Right atrium auricular region (tissue), 2 donors: Measurements from ENCODE around the gene ARID4B. TPM values are rescaled to one million over a fixed set of nuclear protein-coding genes. Genes with fewer than 3 reads are reported as not detected.
"Not testable (repeated sequence)": the region's sequence is repeated elsewhere in the genome, so short reads cannot be mapped to it uniquely, and the experiment has no call there.

Experiments
- DNase-seq: peaks from one replicate; pipeline ENCODE4 v3.0.0-alpha.2; 2019; ENCODE audit warnings: low spot score
- H3K27ac ChIP-seq, 2 donors: fragments of 200-600 bp; sonication (generic); 1 replicate in 1 of 2; 2 replicates in 1 of 2; pipeline ENCODE4 v1.5.1; 2016 to 2019
- H3K27me3 ChIP-seq, 2 donors: fragments of 200-600 bp; sonication (generic); one replicate each; pipeline versions ENCODE4 v1.5.1 to v1.6.0; 2017 to 2019
- H3K36me3 ChIP-seq: fragments of 200-600 bp; sonication (generic); one replicate; pipeline ENCODE4 v1.5.1; 2016
- H3K4me1 ChIP-seq, 2 donors: fragments of 200-600 bp; sonication (generic); one replicate each; pipeline versions ENCODE4 v1.5.1 to v1.6.0; 2017 to 2019
- H3K4me3 ChIP-seq, 2 donors: fragments of 200-600 bp; sonication (generic); 1 replicate in 1 of 2; 2 replicates in 1 of 2; pipeline ENCODE4 v1.5.1; 2017 to 2019; ENCODE audit warnings: mild to moderate bottlenecking in 1 of 2, moderate library complexity in 1 of 2
- H3K9me3 ChIP-seq, 2 donors: fragments of 200-600 bp; sonication (generic); one replicate each; pipeline ENCODE4 v1.5.1; 2019
- CTCF ChIP-seq, 2 donors: fragments of 200-600 bp; sonication (generic); IDR thresholded peaks; one replicate each; pipeline ENCODE4 v1.5.1; 2019; ENCODE audit warnings: antibody characterized with exemption in 2 of 2
- total RNA-seq, 2 donors: library from RNA; depleted of rRNA; stranded (reverse); fragments of >200 nt; gene quantifications; one replicate each; pipeline ENCODE4 v1.1.0, GENCODE V29; 2016

The ARID4B gene
- total RNA-seq, 2 donors from 2014 or later = 15.9 to 16.1 TPM

- no peak for TF ChIP-seq CTCF (IDR thresholded peaks at IDR 0.05)
- H3K36me3 ChIP-seq = no peaks in the 10 kb centered on the region
- no peak for DNase-seq
- H3K4me1 ChIP-seq = peaks cover 0 to 11% of the 10 kb centered on the region in 2 donors
- H3K4me3 ChIP-seq = no peak overlapping the region
- H3K27me3 ChIP-seq = no peaks in the 10 kb centered on the region
- no peaks in the 10 kb centered on the region for H3K9me3 ChIP-seq
- H3K27ac ChIP-seq = no peak overlapping the region
Observed at GRCh38 chr1:235289859-235290739, 37.9 kb downstream of the ARID4B start.

- no peak overlapping the region for H3K27ac ChIP-seq
- no peaks in the 10 kb centered on the region for H3K27me3 ChIP-seq
- TF ChIP-seq CTCF (IDR thresholded peaks at IDR 0.05) = no peak
- peaks cover 0 to 14% of the 10 kb centered on the region in 2 donors for H3K4me1 ChIP-seq
- no peak overlapping the region for H3K4me3 ChIP-seq
- H3K9me3 ChIP-seq = no peaks in the 10 kb centered on the region
- H3K36me3 ChIP-seq = no peaks in the 10 kb centered on the region
- DNase-seq = no peak
Observed at GRCh38 chr1:235287208-235287882, 40.6 kb downstream of the ARID4B start.

- Histone ChIP-seq H3K36me3 (no peaks in the 10 kb centered on the region), H3K27ac (no peak overlapping the region), H3K4me1 (peaks cover 0 to 14% of the 10 kb centered on the region in 2 donors), H3K27me3 (no peaks in the 10 kb centered on the region), H3K4me3 (no peak overlapping the region), H3K9me3 (no peaks in the 10 kb centered on the region)
- no peak for DNase-seq
- TF ChIP-seq CTCF (IDR thresholded peaks at IDR 0.05) = no peak
Observed at GRCh38 chr1:235286667-235287066, 41.3 kb downstream of the ARID4B start.

GRCh38 chr1:235284231-235284769 lies 43.7 kb downstream of the ARID4B start:
- H3K4me1 ChIP-seq = peaks cover 0 to 14% of the 10 kb centered on the region in 2 donors
- no peaks in the 10 kb centered on the region for H3K9me3 ChIP-seq
- H3K36me3 ChIP-seq = no peaks in the 10 kb centered on the region
- TF ChIP-seq CTCF (IDR thresholded peaks at IDR 0.05) = no peak
- no peak for DNase-seq
- H3K27me3 ChIP-seq = no peaks in the 10 kb centered on the region
- H3K4me3 ChIP-seq = no peak overlapping the region
- H3K27ac ChIP-seq = no peak overlapping the region

- H3K36me3 ChIP-seq, H3K27me3 ChIP-seq, DNase-seq, H3K9me3 ChIP-seq, H3K27ac ChIP-seq, H3K4me3 ChIP-seq: not testable (repeated sequence)
- H3K4me1 ChIP-seq = peaks cover 0 to 17% of the 10 kb centered on the region in 2 donors
Observed at GRCh38 chr1:235283636-235284035, 44.3 kb downstream of the ARID4B start.

GRCh38 chr1:235280467-235280866 lies 47.5 kb downstream of the ARID4B start:
- no peaks in the 10 kb centered on the region for H3K27me3 ChIP-seq
- H3K4me1 ChIP-seq = peaks cover 0 to 13% of the 10 kb centered on the region in 2 donors
- no peak overlapping the region for H3K27ac ChIP-seq
- no peaks in the 10 kb centered on the region for H3K36me3 ChIP-seq
- H3K9me3 ChIP-seq = no peaks in the 10 kb centered on the region
- no peak overlapping the region for H3K4me3 ChIP-seq
- no peak for TF ChIP-seq CTCF (IDR thresholded peaks at IDR 0.05)
- no peak for DNase-seq
